Suprapubic skin (tissue), 3 donors: ENCODE results near the gene PLP2.

Experiments
- EP300 ChIP-seq: sonication (generic); formaldehyde crosslinking; IDR thresholded peaks from one replicate; pipeline ENCODE4 v1.6.1; 2017; ENCODE audit warnings: antibody characterized with exemption
- TF ChIP-seq, protein P1 (sequence below), 2 donors: fragments of 200-600 bp in 1 of 2; fragments of 450-650 bp in 1 of 2; sonication (generic) in 1 of 2; IDR thresholded peaks; one replicate each; pipeline ENCODE4 v1.5.1; 2016 to 2019; ENCODE audit warnings: antibody characterized with exemption in 2 of 2, mild to moderate bottlenecking in 1 of 2, moderate library complexity in 1 of 2

DNA sequence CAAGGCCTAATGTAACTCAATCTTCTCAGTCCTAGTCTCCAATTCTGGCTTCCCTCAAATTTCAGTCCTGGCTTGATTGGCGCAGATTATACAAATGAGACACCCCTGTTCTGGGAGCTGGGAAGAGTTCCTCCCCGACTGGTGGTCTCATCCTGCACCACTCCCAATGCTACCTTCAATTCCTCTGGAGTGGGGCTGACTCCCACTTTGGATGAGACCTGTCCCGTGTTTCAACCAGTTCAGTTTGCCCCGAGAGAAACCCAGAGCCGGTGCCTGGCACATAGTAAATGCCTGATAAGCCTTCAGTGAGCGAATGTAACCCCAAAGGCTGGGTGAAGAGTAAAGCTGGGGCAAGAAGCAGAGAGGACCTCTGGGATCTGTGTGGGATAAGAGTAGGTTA is 32.3 kb downstream of the PLP2 start:
- TF ChIP-seq, protein P1, sequence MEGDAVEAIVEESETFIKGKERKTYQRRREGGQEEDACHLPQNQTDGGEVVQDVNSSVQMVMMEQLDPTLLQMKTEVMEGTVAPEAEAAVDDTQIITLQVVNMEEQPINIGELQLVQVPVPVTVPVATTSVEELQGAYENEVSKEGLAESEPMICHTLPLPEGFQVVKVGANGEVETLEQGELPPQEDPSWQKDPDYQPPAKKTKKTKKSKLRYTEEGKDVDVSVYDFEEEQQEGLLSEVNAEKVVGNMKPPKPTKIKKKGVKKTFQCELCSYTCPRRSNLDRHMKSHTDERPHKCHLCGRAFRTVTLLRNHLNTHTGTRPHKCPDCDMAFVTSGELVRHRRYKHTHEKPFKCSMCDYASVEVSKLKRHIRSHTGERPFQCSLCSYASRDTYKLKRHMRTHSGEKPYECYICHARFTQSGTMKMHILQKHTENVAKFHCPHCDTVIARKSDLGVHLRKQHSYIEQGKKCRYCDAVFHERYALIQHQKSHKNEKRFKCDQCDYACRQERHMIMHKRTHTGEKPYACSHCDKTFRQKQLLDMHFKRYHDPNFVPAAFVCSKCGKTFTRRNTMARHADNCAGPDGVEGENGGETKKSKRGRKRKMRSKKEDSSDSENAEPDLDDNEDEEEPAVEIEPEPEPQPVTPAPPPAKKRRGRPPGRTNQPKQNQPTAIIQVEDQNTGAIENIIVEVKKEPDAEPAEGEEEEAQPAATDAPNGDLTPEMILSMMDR (IDR thresholded peaks at IDR 0.05), result no peak
- TF ChIP-seq EP300, result no peak
